NCI-H1048 (cell line): Measurements from ENCODE around the gene RAB40A.
"Not testable (repeated sequence)": the region's sequence is repeated elsewhere in the genome, so short reads cannot be mapped to it uniquely, and the experiment has no call there.

Experiments
- DNase-seq: peaks from one replicate; lab custom pipeline; 2025; lab: John Stamatoyannopoulos, UW

The RAB40A gene

GRCh38 chrX:103461156-103461555 is 58.1 kb downstream of the RAB40A start:
- no peak for DNase-seq

GRCh38 chrX:103460001-103460755 is 59.1 kb downstream of the RAB40A start:
- DNase-seq = not testable (repeated sequence)

- no peak for DNase-seq
Measured at GRCh38 chrX:103453655-103454054, 65.6 kb downstream of the RAB40A start.
